Measurements from ENCODE around the gene FGFR4. TPM values are rescaled to one million over a fixed set of nuclear protein-coding genes. Genes with fewer than 3 reads are reported as not detected.

The FGFR4 gene
- total RNA-seq, 2 experiments from 2014 or later: 0.33 to 0.53 TPM

Other genes with a start within 250 kb of the FGFR4 start
- under 1 TPM in 1 of 2 experiments, not detected in 1; 0.33 TPM for gene HK3, start 187.6 kb upstream of the FGFR4 start, total RNA-seq
- 10 to 100 TPM; 46.5 to 50.5 TPM for gene UIMC1, start 80.1 kb upstream of the FGFR4 start, total RNA-seq
- gene ZNF346, start 64.2 kb upstream of the FGFR4 start, total RNA-seq: 10 to 100 TPM; 19.5 to 27.2 TPM
- gene NSD1, start 46.9 kb downstream of the FGFR4 start, total RNA-seq: 10 to 100 TPM; 79.9 to 90.5 TPM
- gene RAB24, start 216.8 kb downstream of the FGFR4 start, total RNA-seq: 10 to 100 TPM; 43.0 to 46.6 TPM
- 100 to 1,000 TPM; 153 to 156 TPM for gene PRELID1, start 216.9 kb downstream of the FGFR4 start, total RNA-seq
- gene MXD3, start 225.0 kb downstream of the FGFR4 start, total RNA-seq: 10 to 100 TPM; 74.1 to 75.0 TPM

All from activated CD4-positive, alpha-beta memory T cell treated with anti-CD3 and anti-CD28 coated beads, Interleukin-2, amount 10 ng/mL, durations not matched to agents 7 days and 5 days (primary cell).